Activated CD4-positive, alpha-beta T cell treated with anti-CD3 and anti-CD28 coated beads, Interleukin-10, Interleukin-2, amounts not matched to agents 100 ng/mL and 50 ng/mL, durations not matched to agents 16 hours and 8 hours (primary cell): ENCODE results near the gene IRF2.
"Not testable (repeated sequence)": the region's sequence is repeated elsewhere in the genome, so short reads cannot be mapped to it uniquely, and the experiment has no call there.

ENCODE experiments used
- DNase-seq: peaks from one replicate; pipeline ENCODE4 v3.0.0-alpha.2; 2020

The IRF2 gene

GRCh38 chr4:184359888-184360287, 114.5 kb downstream of the IRF2 start:
- DNase-seq = no peak

GRCh38 chr4:184358521-184359232, 115.7 kb downstream of the IRF2 start:
- DNase-seq = no peak

GRCh38 chr4:184357772-184358171, 116.6 kb downstream of the IRF2 start:
- DNase-seq = no peak

- no peak for DNase-seq
Measured at GRCh38 chr4:184357165-184357564, 117.2 kb downstream of the IRF2 start.

- DNase-seq = no peak
Measured at GRCh38 chr4:184356366-184356765, 118.0 kb downstream of the IRF2 start.

- no peak for DNase-seq
Measured at GRCh38 chr4:184355857-184356256, 118.5 kb downstream of the IRF2 start.

- DNase-seq = peak; percentile 27
Measured at GRCh38 chr4:184355111-184355604, 119.2 kb downstream of the IRF2 start.

GRCh38 chr4:184352891-184353290, 121.5 kb downstream of the IRF2 start:
- DNase-seq = no peak

- DNase-seq = no peak
Measured at GRCh38 chr4:184351560-184352451, 122.5 kb downstream of the IRF2 start.

GRCh38 chr4:184350964-184351363, 123.4 kb downstream of the IRF2 start:
- no peak for DNase-seq

GRCh38 chr4:184350213-184350817, 124.0 kb downstream of the IRF2 start:
- no peak for DNase-seq

- DNase-seq = no peak
Measured at GRCh38 chr4:184349283-184350039, 124.9 kb downstream of the IRF2 start.

- no peak for DNase-seq
Measured at GRCh38 chr4:184348311-184349233, 125.8 kb downstream of the IRF2 start.

GRCh38 chr4:184347251-184348239, 126.8 kb downstream of the IRF2 start:
- DNase-seq = no peak

GRCh38 chr4:184346682-184347081, 127.7 kb downstream of the IRF2 start:
- no peak for DNase-seq

GRCh38 chr4:184346273-184346672, 128.1 kb downstream of the IRF2 start:
- not testable (repeated sequence) for DNase-seq

GRCh38 chr4:184345573-184345922, 128.8 kb downstream of the IRF2 start:
- no peak for DNase-seq

GRCh38 chr4:184344899-184345572, 129.3 kb downstream of the IRF2 start:
- no peak for DNase-seq

- DNase-seq = no peak
Measured at GRCh38 chr4:184344435-184344834, 129.9 kb downstream of the IRF2 start.
